Spleen (tissue), 7 donors: ENCODE measurements around the gene PCNX2.

Experiments
- CTCF ChIP-seq, 11 experiments: fragments of 200-600 bp in 7 of 11; fragments of 450-650 bp in 4 of 11; sonication (generic) in 4 of 11; IDR thresholded peaks in 8 of 11; conservative IDR thresholded peaks in 3 of 11; 1 replicate in 7 of 11; 2 replicates in 4 of 11; pipeline versions ENCODE4 v1.4.0 to v1.8.0; 2016 to 2021; ENCODE audit warnings: antibody characterized with exemption in 11 of 11, inconsistent platforms in 4 of 11, mild to moderate bottlenecking in 1 of 11
- POLR2A ChIP-seq, 3 donors: fragments of 450-650 bp; IDR thresholded peaks; one replicate each; pipeline ENCODE4 v1.5.1; 2017; ENCODE audit warnings: antibody characterized with exemption in 3 of 3, mild to moderate bottlenecking in 1 of 3
- donor health status: DM: no; HTN: no; CAD: no; lungs with moderate emphysema.
- donor health status: DM: no; HTN: no; CAD: no.
- donor health status: DM: no; HTN: no; CAD: no.

GRCh38 chr1:232939748-232940147 lies 355.8 kb downstream of the PCNX2 start:
- no peak for TF ChIP-seq CTCF (IDR thresholded peaks at IDR 0.05 in 8 of 11, conservative IDR thresholded peaks at IDR 0.05 in 3 of 11)
- no peak for TF ChIP-seq POLR2A (IDR thresholded peaks at IDR 0.05)
